GM12874 (cell line): Measurements from ENCODE around the gene NAALADL2.

Experiments used
- CTCF ChIP-seq: IDR thresholded peaks from 2 replicates; pipeline ENCODE4 v1.5.1; 2011; ENCODE audit warnings: low read depth, mild to moderate bottlenecking, control low read depth, low read length, moderate library complexity; ENCODE audit not compliant: insufficient read depth

The NAALADL2 gene

GRCh38 chr3:175807175-175807574 lies 948.0 kb downstream of the NAALADL2 start:
- TF ChIP-seq CTCF: no peak

GRCh38 chr3:175818811-175819464 lies 959.8 kb downstream of the NAALADL2 start:
- no peak for TF ChIP-seq CTCF

- no peak for TF ChIP-seq CTCF
Measured at GRCh38 chr3:175826759-175827158, 967.6 kb downstream of the NAALADL2 start.

GRCh38 chr3:175836617-175837016 lies 977.5 kb downstream of the NAALADL2 start:
- TF ChIP-seq CTCF: no peak

- TF ChIP-seq CTCF: no peak
Measured at GRCh38 chr3:175837962-175838361, 978.8 kb downstream of the NAALADL2 start.

- no peak for TF ChIP-seq CTCF
Measured at GRCh38 chr3:175839366-175840005, 980.4 kb downstream of the NAALADL2 start.

GRCh38 chr3:175851541-175851940 lies 992.4 kb downstream of the NAALADL2 start:
- no peak for TF ChIP-seq CTCF
